ENCODE measurements around the gene RIN1. TPM values are rescaled to one million over a fixed set of nuclear protein-coding genes. Genes with fewer than 3 reads are reported as not detected.
A peak's percentile ranks its signal among the peaks of the same experiment; 100 is the strongest.

RIN1 gene
- total and polyA plus RNA-seq, 8 donors: 1.7 to 10.2 (median 3.5) TPM

DNA sequence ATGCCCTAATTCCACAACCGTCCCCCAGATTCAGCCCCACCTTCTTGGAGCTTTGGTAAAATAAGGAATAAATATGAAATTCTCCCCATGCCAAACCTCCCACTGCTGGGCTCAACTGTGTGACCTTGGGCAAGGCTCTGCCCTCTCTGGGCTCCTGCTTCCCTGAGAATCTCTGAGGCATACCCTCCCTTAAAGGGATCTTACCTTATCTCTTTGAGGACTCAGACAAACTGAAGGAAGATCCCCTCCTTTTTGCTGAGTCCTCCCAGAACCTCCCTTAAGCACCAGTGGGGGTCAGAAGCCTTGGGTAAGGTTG lies 22.1 kb downstream of the RIN1 start:
- intact Hi-C loops (cut with DNase I): loop anchor here in 1 of 2 donors (10.0 kb wide), 1 partner anchor 71 kb away; no protein-coding TSS in a partner anchor
- TF ChIP-seq, protein P1, sequence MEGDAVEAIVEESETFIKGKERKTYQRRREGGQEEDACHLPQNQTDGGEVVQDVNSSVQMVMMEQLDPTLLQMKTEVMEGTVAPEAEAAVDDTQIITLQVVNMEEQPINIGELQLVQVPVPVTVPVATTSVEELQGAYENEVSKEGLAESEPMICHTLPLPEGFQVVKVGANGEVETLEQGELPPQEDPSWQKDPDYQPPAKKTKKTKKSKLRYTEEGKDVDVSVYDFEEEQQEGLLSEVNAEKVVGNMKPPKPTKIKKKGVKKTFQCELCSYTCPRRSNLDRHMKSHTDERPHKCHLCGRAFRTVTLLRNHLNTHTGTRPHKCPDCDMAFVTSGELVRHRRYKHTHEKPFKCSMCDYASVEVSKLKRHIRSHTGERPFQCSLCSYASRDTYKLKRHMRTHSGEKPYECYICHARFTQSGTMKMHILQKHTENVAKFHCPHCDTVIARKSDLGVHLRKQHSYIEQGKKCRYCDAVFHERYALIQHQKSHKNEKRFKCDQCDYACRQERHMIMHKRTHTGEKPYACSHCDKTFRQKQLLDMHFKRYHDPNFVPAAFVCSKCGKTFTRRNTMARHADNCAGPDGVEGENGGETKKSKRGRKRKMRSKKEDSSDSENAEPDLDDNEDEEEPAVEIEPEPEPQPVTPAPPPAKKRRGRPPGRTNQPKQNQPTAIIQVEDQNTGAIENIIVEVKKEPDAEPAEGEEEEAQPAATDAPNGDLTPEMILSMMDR (IDR thresholded peaks at IDR 0.05): no peak

DNA sequence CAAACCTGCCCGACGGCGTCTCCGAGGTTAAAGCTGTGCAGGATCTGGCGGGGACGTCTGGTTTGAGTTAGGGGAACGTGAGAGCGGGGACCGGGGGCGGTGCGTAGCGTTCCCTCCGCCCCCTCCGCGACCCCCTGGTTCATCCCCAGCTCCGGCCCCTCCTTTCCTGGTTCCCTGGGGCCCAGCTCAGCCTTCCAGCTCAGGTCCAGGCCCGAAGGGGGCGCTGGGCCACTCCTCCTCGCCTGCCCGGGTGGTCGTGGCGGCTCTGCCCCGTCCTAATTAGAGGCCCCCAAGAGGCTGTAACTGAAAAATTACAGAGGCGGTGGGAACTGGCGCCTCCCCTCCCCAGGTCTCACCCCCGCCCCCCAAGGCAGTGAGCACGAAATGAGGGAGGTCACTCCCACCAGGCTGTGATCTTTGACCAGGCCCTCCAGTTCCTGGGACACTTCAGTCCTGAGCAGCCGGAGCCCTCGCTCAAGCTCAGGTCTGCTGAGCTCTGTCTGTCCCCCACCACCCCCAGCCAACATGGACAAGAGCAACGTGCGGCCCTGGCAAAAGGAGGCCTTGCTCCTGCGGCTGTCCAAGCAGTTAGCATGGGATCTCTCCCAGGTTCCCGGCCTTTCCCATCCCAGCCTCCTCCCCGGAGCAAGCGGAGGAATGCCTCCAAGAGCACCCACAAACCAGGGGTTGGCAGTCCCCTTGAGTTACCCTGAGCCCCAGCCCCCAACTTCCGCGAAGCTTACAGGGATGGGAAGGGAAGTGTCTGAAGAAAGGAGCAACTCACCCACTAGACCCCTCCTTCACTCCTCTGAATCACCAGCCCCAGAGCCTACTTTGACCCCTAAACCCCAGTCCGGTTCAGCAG lies 22.7 kb downstream of the RIN1 start:
- H3K27ac ChIP-seq: peak overlapping the region; percentile 86 to 88

More for the DNA sequence above, 22.1 kb downstream of the RIN1 start:
- H3K4me3 ChIP-seq: peak overlapping the region; percentile 44 to 62
- peaks cover 0 to 21% of the 10 kb centered on the region in 2 donors for H3K27me3 ChIP-seq
- H3K36me3 ChIP-seq: no peaks in the 10 kb centered on the region
- ATAC-seq (no peak), DNase-seq (no peak)
- no peaks in the 10 kb centered on the region for H3K9me3 ChIP-seq
- H3K4me1 ChIP-seq: peaks cover 14 to 52% of the 10 kb centered on the region in 2 donors
- H3K27ac ChIP-seq: peak overlapping the region in 1 of 2 donors; percentile 86

DNA sequence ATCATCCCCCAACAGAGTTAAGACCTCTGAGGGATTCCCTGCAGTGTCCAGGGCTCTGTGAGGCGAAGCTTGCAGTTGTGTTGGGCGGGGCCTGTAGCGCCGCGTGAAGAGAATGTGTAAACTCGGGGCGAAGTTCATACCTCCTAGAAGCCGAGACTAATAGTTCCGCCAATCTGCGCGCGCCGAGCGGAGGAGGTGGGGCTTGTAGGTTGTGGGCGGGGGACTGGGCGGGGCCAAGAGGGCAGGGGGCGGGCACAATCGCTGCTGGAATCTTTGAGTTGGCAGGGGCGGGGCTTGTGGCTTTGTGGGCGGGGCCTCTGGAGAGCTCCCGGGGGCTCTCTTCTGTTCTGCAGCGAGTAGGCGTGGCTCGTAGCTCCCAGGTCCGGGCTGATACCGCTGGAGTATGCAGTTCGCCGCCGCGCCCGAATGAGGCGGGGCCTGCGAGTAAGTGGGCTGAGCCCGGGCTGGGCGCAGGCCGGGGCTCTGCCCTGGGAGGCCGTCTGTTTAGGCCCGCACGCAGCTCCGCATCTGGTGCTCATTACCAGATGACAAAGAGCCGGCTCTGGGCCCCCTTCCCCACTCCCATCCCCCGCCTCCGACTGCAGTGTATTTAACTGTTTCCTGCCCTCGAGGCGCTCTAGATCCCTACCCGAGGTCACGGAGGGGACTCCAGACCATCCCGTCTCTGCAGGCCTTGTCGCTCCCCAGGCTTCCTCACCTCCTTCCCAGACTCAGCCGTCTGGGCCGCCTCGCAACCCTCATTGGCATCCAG lies 23.5 kb downstream of the RIN1 start:
- peak overlapping the region; percentile 86 to 88 for H3K27ac ChIP-seq
- H3K27me3 ChIP-seq: peaks cover 0 to 21% of the 10 kb centered on the region in 2 donors
- H3K4me1 ChIP-seq: peaks cover 6 to 38% of the 10 kb centered on the region in 2 donors
- intact Hi-C loops (cut with DNase I): loop anchor here in 1 of 2 donors (10.0 kb wide), 1 partner anchor 72 kb away; no protein-coding TSS in a partner anchor
- TF ChIP-seq, protein P1 (IDR thresholded peaks at IDR 0.05): no peak
- H3K36me3 ChIP-seq: no peaks in the 10 kb centered on the region
- H3K4me3 ChIP-seq: peak overlapping the region; percentile 44 to 62
- no peaks in the 10 kb centered on the region for H3K9me3 ChIP-seq
- DNase-seq: peak; percentile 95 to 99 (median 99)
- peak; percentile 84 for ATAC-seq

More for the DNA sequence above, 22.7 kb downstream of the RIN1 start:
- TF ChIP-seq, protein P1 (IDR thresholded peaks at IDR 0.05): no peak
- ATAC-seq: no peak
- H3K9me3 ChIP-seq: no peaks in the 10 kb centered on the region
- H3K27me3 ChIP-seq: peaks cover 0 to 21% of the 10 kb centered on the region in 2 donors
- peak in 3 of 4 donors; percentile 80 to 88 (median 85) for DNase-seq
- H3K4me1 ChIP-seq: peaks cover 13 to 46% of the 10 kb centered on the region in 2 donors
- no peaks in the 10 kb centered on the region for H3K36me3 ChIP-seq
- intact Hi-C loops (cut with DNase I): loop anchor here in 1 of 2 donors (10.0 kb wide), 1 partner anchor 71 kb away; no protein-coding TSS in a partner anchor
- peak overlapping the region; percentile 44 to 62 for H3K4me3 ChIP-seq

DNA sequence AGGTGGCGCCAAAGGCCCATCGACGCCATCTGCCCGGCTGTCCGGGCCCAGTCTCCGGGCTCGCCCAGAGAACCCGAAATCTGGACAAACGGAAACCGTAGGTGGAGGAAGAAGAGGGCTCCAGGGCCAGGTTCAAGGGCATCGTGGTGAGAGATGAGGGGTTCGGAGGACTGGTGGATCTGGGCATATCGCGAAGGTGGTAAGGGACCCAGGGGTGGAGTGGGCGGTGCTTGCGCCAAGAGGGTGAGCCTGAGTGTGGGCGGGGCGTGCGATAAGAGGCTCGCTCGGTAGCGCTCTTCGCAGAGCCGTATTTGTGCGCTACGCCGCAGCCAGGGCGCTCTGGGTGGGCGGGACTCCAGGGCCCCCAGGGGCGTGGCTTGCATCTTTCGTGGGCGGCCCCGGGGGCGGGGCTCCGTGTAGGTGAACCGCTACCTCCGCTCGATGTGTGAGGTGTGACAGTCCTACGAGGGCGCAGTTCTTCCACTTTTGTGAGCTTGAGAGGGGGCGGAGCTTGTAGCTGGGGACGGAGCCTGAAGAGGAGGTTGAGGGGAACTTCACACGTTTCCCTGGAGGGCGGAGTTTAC lies 24.2 kb downstream of the RIN1 start:
- DNase-seq (peak in 3 of 4 donors; percentile 94 to 95 (median 95)), ATAC-seq (peak; percentile 81)
- no peaks in the 10 kb centered on the region for H3K36me3 ChIP-seq
- TF ChIP-seq, protein P1 (IDR thresholded peaks at IDR 0.05): no peak
- H3K27ac ChIP-seq: peak overlapping the region; percentile 86 to 88
- H3K9me3 ChIP-seq: no peaks in the 10 kb centered on the region
- intact Hi-C loops (cut with DNase I): loop anchor here in 1 of 2 donors (10.0 kb wide), 1 partner anchor 73 kb away; no protein-coding TSS in a partner anchor
- peaks cover 0 to 31% of the 10 kb centered on the region in 2 donors for H3K4me1 ChIP-seq
- peaks cover 0 to 17% of the 10 kb centered on the region in 2 donors for H3K27me3 ChIP-seq
- H3K4me3 ChIP-seq: peak overlapping the region; percentile 37 to 62

Data from left lung (tissue), 10 donors.